ENCODE results near the gene CFAP299.

- TF ChIP-seq MAX (IDR thresholded peaks at IDR 0.05) (no peak), REST (IDR thresholded peaks at IDR 0.05; ENCODE audit: low read depth) (no peak), USF1 (IDR thresholded peaks at IDR 0.05) (no peak), ZBTB7A (IDR thresholded peaks at IDR 0.05; ENCODE audit: low read depth) (no peak)
Observed at GRCh38 chr4:80313627-80314026, 21.9 kb upstream of the CFAP299 start.

Data from Ishikawa (cell line).